NT2/D1 (cell line): Measurements from ENCODE around the gene FAM186B.

Experiments used
- SUZ12 ChIP-seq: IDR thresholded peaks from 2 replicates; pipeline ENCODE4 v1.6.1; 2011; ENCODE audit not compliant: insufficient read length, insufficient read depth; ENCODE audit errors: extremely low read depth
- YY1 ChIP-seq: IDR thresholded peaks from 2 replicates; pipeline ENCODE4 v1.6.1; 2011; ENCODE audit not compliant: insufficient read length, insufficient read depth
- ZNF274 ChIP-seq: IDR thresholded peaks from 2 replicates; pipeline ENCODE4 v1.6.1; 2011; ENCODE audit warnings: mild to moderate bottlenecking, low read depth, low read length

GRCh38 chr12:49619286-49619685 is 13.8 kb upstream of the FAM186B start:
- TF ChIP-seq SUZ12 (no peak), YY1 (no peak), ZNF274 (no peak)
